IMR-90 (cell line): ENCODE measurements around the gene SHOX. TPM values are rescaled to one million over a fixed set of nuclear protein-coding genes. Genes with fewer than 3 reads are reported as not detected.

Source experiments
- ATAC-seq: fragments of 200-7000 bp; cut with Tn5 transposase; 2 replicates; pipeline ENCODE4 v1.9.1; 2020; ENCODE audit warnings: low read depth, mild to moderate bottlenecking, moderate library complexity
- BruUV-seq: library from RNA; stranded (reverse); fragments of 400-500 nt; replicated peaks from 2 replicates; lab custom pipeline; 2021; lab: Mats Ljungman, UMichigan
- CTCF ChIA-PET: fragments of 300-600 bp; formaldehyde crosslinking; extraction: SDS; loops from one replicate; lab custom pipeline; 2021; ENCODE audit warnings: antibody characterized with exemption; lab: Yijun Ruan, JAX
- POLR2A ChIA-PET: fragments of 300-600 bp; sonication (Branson Sonifier 250); formaldehyde crosslinking; loops from one replicate; lab custom pipeline; 2022; ENCODE audit warnings: antibody characterized with exemption; ENCODE audit not compliant: unreplicated experiment; lab: Charles Lee
- DNase-seq: peaks from one replicate; pipeline ENCODE4 v3.0.0; 2013
- H2AFZ ChIP-seq: replicated peaks from 2 replicates; pipeline ENCODE3; 2013; ENCODE audit warnings: low read length, mild to moderate bottlenecking; ENCODE audit not compliant: poor library complexity
- H2AK5ac ChIP-seq: 2 replicates; pipeline ENCODE4 v1.6.1; 2013; ENCODE audit warnings: low read depth, low read length, inconsistent platforms
- H2AK9ac ChIP-seq: replicated peaks from 2 replicates; pipeline ENCODE3; 2013; ENCODE audit warnings: mild to moderate bottlenecking, low read depth, low read length, moderate library complexity; ENCODE audit not compliant: poor library complexity
- H2BK120ac ChIP-seq: 2 replicates; pipeline ENCODE4 v1.6.1; 2013; ENCODE audit warnings: low read depth, low read length, inconsistent platforms
- H2BK15ac ChIP-seq: 3 replicates; pipeline ENCODE4 v1.6.1; 2013; ENCODE audit warnings: low read depth, low read length, inconsistent platforms
- H2BK20ac ChIP-seq: 2 replicates; pipeline ENCODE4 v1.6.1; 2013; ENCODE audit warnings: low read depth, mild to moderate bottlenecking, inconsistent platforms, low read length, moderate library complexity
- H2BK5ac ChIP-seq: 2 replicates; pipeline ENCODE4 v1.6.1; 2013; ENCODE audit warnings: mild to moderate bottlenecking, low read depth, low read length, inconsistent platforms; ENCODE audit not compliant: poor library complexity, severe bottlenecking
- H3K14ac ChIP-seq: replicated peaks from 2 replicates; pipeline ENCODE4 v1.6.1; 2013; ENCODE audit warnings: low read depth, low read length, inconsistent platforms
- H3K18ac ChIP-seq: 2 replicates; pipeline ENCODE4 v1.6.1; 2013; ENCODE audit warnings: low read depth, low read length, control low read depth
- H3K23ac ChIP-seq: 2 replicates; pipeline ENCODE4 v1.6.1; 2013; ENCODE audit warnings: low read depth, low read length, inconsistent platforms
- H3K27ac ChIP-seq: 2 replicates; pipeline ENCODE4 v1.5.1; 2013; ENCODE audit warnings: mild to moderate bottlenecking, control low read depth, low read length; ENCODE audit not compliant: insufficient read depth
- H3K27me3 ChIP-seq: 2 replicates; pipeline ENCODE4 v1.6.1; 2013; ENCODE audit warnings: low read length; ENCODE audit not compliant: control insufficient read depth, insufficient read depth
- H3K36me3 ChIP-seq: 2 replicates; pipeline ENCODE4 v1.6.1; 2013; ENCODE audit warnings: low read length, mixed read lengths; ENCODE audit not compliant: control insufficient read depth, insufficient read depth
- H3K4ac ChIP-seq: 2 replicates; pipeline ENCODE4 v1.6.1; 2013; ENCODE audit warnings: low read depth, low read length, inconsistent platforms
- H3K4me1 ChIP-seq: 2 replicates; pipeline ENCODE4 v1.6.1; 2013; ENCODE audit warnings: low read length, mixed read lengths; ENCODE audit not compliant: control insufficient read depth, insufficient read depth
- H3K4me2 ChIP-seq: 2 replicates; pipeline ENCODE4 v1.6.1; 2013; ENCODE audit warnings: low read depth, mild to moderate bottlenecking, control low read depth, low read length, moderate library complexity
- H3K4me3 ChIP-seq: 2 replicates; pipeline ENCODE4 v1.5.1; 2013; ENCODE audit warnings: low read depth, mild to moderate bottlenecking, control low read depth, low read length, moderate library complexity; ENCODE audit not compliant: insufficient read depth
- H3K56ac ChIP-seq: 2 replicates; pipeline ENCODE4 v1.6.1; 2013; ENCODE audit warnings: low read length, inconsistent platforms; ENCODE audit not compliant: insufficient read depth; ENCODE audit errors: extremely low read depth
- H3K79me1 ChIP-seq, 2 experiments: 2 replicates each; pipeline ENCODE4 v1.6.1; 2013; ENCODE audit warnings: low read length in 2 of 2, inconsistent platforms in 1 of 2, low read depth in 1 of 2
- H3K9ac ChIP-seq: 2 replicates; pipeline ENCODE4 v1.6.1; 2013; ENCODE audit warnings: low read depth, low read length, control low read depth
- H3K9me1 ChIP-seq: 2 replicates; pipeline ENCODE4 v1.6.1; 2013; ENCODE audit warnings: low read length, inconsistent platforms; ENCODE audit not compliant: insufficient read depth
- H3K9me3 ChIP-seq: 2 replicates; pipeline ENCODE4 v1.6.1; 2013; ENCODE audit warnings: low read length; ENCODE audit not compliant: control insufficient read depth, insufficient read depth
- H4K20me1 ChIP-seq: 2 replicates; pipeline ENCODE4 v1.6.1; 2013; ENCODE audit warnings: low read length, inconsistent platforms; ENCODE audit not compliant: insufficient read depth
- H4K5ac ChIP-seq: 2 replicates; pipeline ENCODE4 v1.6.1; 2013; ENCODE audit warnings: mild to moderate bottlenecking, low read depth, low read length, control low read depth
- H4K8ac ChIP-seq, 2 experiments: 2 replicates each; pipeline ENCODE4 v1.6.1; 2013; ENCODE audit warnings: low read depth in 2 of 2, low read length in 2 of 2, control low read depth in 1 of 2, inconsistent platforms in 1 of 2
- H4K91ac ChIP-seq: 2 replicates; pipeline ENCODE4 v1.6.1; 2013; ENCODE audit warnings: low read depth, low read length, inconsistent platforms; ENCODE audit not compliant: insufficient read depth
- BHLHE40 ChIP-seq: fragments of 150-350 bp; IDR thresholded peaks from 2 replicates; pipeline ENCODE4 v1.6.1; 2016; ENCODE audit warnings: mild to moderate bottlenecking, low read depth, low read length
- CEBPB ChIP-seq: IDR thresholded peaks from 2 replicates; pipeline ENCODE4 v1.6.1; 2012; ENCODE audit warnings: low read depth, low read length, improper control_type of control experiment
- CHD1 ChIP-seq: IDR thresholded peaks from 2 replicates; pipeline ENCODE4 v1.6.1; 2012; ENCODE audit warnings: low read depth, low read length, improper control_type of control experiment
- CTCF ChIP-seq: conservative IDR thresholded peaks from 2 replicates; pipeline ENCODE4 v1.5.1; 2012; ENCODE audit warnings: mild to moderate bottlenecking, low read depth, low read length, improper control_type of control experiment
- ELK1 ChIP-seq: fragments of 150-350 bp; IDR thresholded peaks from 2 replicates; pipeline ENCODE4 v1.6.1; 2016; ENCODE audit warnings: low read depth, mild to moderate bottlenecking, low read length, moderate library complexity, borderline replicate concordance
- FOS ChIP-seq: fragments of 150-350 bp; IDR thresholded peaks from 2 replicates; pipeline ENCODE4 v1.6.1; 2016; ENCODE audit warnings: low read depth, low read length
- MAFK ChIP-seq: IDR thresholded peaks from 2 replicates; pipeline ENCODE4 v1.6.1; 2012; ENCODE audit warnings: low read depth, low read length, improper control_type of control experiment
- MAZ ChIP-seq: IDR thresholded peaks from 2 replicates; pipeline ENCODE4 v1.6.1; 2012; ENCODE audit warnings: low read depth, mild to moderate bottlenecking, low read length, improper control_type of control experiment, moderate library complexity, borderline replicate concordance
- MXI1 ChIP-seq: IDR thresholded peaks from 2 replicates; pipeline ENCODE4 v1.6.1; 2012; ENCODE audit warnings: low read depth, mild to moderate bottlenecking, low read length, moderate library complexity, borderline replicate concordance
- NFE2L2 ChIP-seq: fragments of 150-350 bp; IDR thresholded peaks from 2 replicates; pipeline ENCODE4 v1.6.1; 2016; ENCODE audit warnings: low read depth, mild to moderate bottlenecking, low read length
- POLR2A ChIP-seq: IDR thresholded peaks from 2 replicates; pipeline ENCODE4 v1.6.1; 2012; ENCODE audit warnings: mild to moderate bottlenecking, low read depth, low read length
- RAD21 ChIP-seq: IDR thresholded peaks from 2 replicates; pipeline ENCODE4 v1.6.1; 2012; ENCODE audit warnings: low read length, improper control_type of control experiment
- RCOR1 ChIP-seq: IDR thresholded peaks from 2 replicates; pipeline ENCODE4 v1.6.1; 2012; ENCODE audit warnings: mild to moderate bottlenecking, low read length, improper control_type of control experiment; ENCODE audit not compliant: insufficient replicate concordance
- RFX5 ChIP-seq: IDR thresholded peaks from 2 replicates; pipeline ENCODE4 v1.8.0; 2012; ENCODE audit warnings: low read depth, mild to moderate bottlenecking, low read length, moderate library complexity
- SMC3 ChIP-seq: fragments of 150-350 bp; IDR thresholded peaks from 2 replicates; pipeline ENCODE4 v1.6.1; 2016; ENCODE audit warnings: low read depth, mild to moderate bottlenecking, antibody characterized with exemption, low read length, moderate library complexity
- USF2 ChIP-seq: fragments of 150-350 bp; IDR thresholded peaks from 2 replicates; pipeline ENCODE4 v1.6.1; 2017; ENCODE audit warnings: mild to moderate bottlenecking, antibody characterized with exemption, low read length, low read depth
- WGBS, 2 experiments: methylation state at CpG; one replicate each; pipeline versions ENCODE4 v1.1.5 to v1.1.7; 2013; ENCODE audit warnings: missing lambda C conversion rate in 2 of 2; ENCODE audit not compliant: insufficient read length in 1 of 2; ENCODE audit errors: extremely low coverage in 2 of 2; 5-methylcytosine and 5-hydroxymethylcytosine counted together
- dilution Hi-C: fragments of 300-500 bp; cut with HindIII; formaldehyde crosslinking; loops from one replicate; pipeline ENCODE4 v1.14.3; 2018; ENCODE audit warnings: low sequenced_read_pairs; ENCODE audit not compliant: unreplicated experiment
- in situ Hi-C: fragments of 300-500 bp; cut with MboI; formaldehyde crosslinking; loops from 3 replicates; pipeline ENCODE4 v1.14.3; 2019; ENCODE audit warnings: low sequenced_read_pairs, inconsistent platforms, mixed read lengths
- intact Hi-C: fragments of 100-400 bp; cut with micrococcal nuclease; formaldehyde crosslinking; loops from 2 replicates; pipeline ENCODE4 v1.10.0; 2022
- polyA plus RNA-seq, 3 experiments: library from polyadenylated mRNA; depleted of rRNA; stranded (reverse); fragments of >200 nt; gene quantifications; 2 replicates each; pipeline ENCODE4 v1.2.3, GENCODE V29; 2012; ENCODE audit warnings: low replicate concordance in 1 of 3
- total RNA-seq: library from RNA; depleted of rRNA; stranded (reverse); fragments of >200 nt; gene quantifications from 2 replicates; pipeline ENCODE4 v1.2.3, GENCODE V29; 2012

SHOX gene
- total and polyA plus RNA-seq, 2 of the 4 experiments (the other 2 are of a cell fraction): not detected

- H4K20me1 ChIP-seq: no peaks in the 10 kb centered on the region
- no TSS peak for BruUV-seq
- in situ Hi-C loops: no loop called here
- no peaks in the 10 kb centered on the region for H3K79me1 ChIP-seq
- H3K9me1 ChIP-seq: no peaks in the 10 kb centered on the region
- no peak overlapping the region for H3K4ac ChIP-seq
- no peak overlapping the region for H2BK15ac ChIP-seq
- H3K4me3 ChIP-seq: no peak overlapping the region
- no CpG with 5 or more reads among the region's 8 CpGs for WGBS, 2 experiments
- H3K14ac ChIP-seq: no peak overlapping the region
- CTCF ChIA-PET: no interaction called here
- no peak overlapping the region for H4K5ac ChIP-seq
- no peak overlapping the region for H3K27ac ChIP-seq
- TF ChIP-seq RCOR1 (no peak), MAZ (no peak), RFX5 (no peak), CTCF (no peak), USF2 (no peak), RAD21 (no peak), MXI1 (no peak), BHLHE40 (no peak), MAFK (no peak), POLR2A (no peak), SMC3 (no peak), FOS (no peak), CHD1 (no peak), NFE2L2 (no peak), ELK1 (no peak), CEBPB (no peak)
- no peak overlapping the region for H3K56ac ChIP-seq
- intact Hi-C loops: no loop called here
- no peak for ATAC-seq
- H3K4me2 ChIP-seq: no peak overlapping the region
- no peak overlapping the region for H2BK120ac ChIP-seq
- H3K27me3 ChIP-seq: no peaks in the 10 kb centered on the region
- no peak overlapping the region for H2AFZ ChIP-seq
- no peak overlapping the region for H2BK5ac ChIP-seq
- no peak overlapping the region for H4K8ac ChIP-seq
- no peak overlapping the region for H2AK9ac ChIP-seq
- no peak overlapping the region for H2AK5ac ChIP-seq
- no peak overlapping the region for H3K9ac ChIP-seq
- H4K91ac ChIP-seq: no peak overlapping the region
- POLR2A ChIA-PET: no interaction called here
- peaks cover 18% of the 10 kb centered on the region for H3K9me3 ChIP-seq
- dilution Hi-C loops: no loop called here
- H3K18ac ChIP-seq: no peak overlapping the region
- DNase-seq: no peak
- no peaks in the 10 kb centered on the region for H3K36me3 ChIP-seq
- H2BK20ac ChIP-seq: no peak overlapping the region
- H3K4me1 ChIP-seq: no peaks in the 10 kb centered on the region
- no peak overlapping the region for H3K23ac ChIP-seq
Observed at GRCh38 chrX:683576-683975, 53.0 kb downstream of the SHOX start.
